Adrenal gland (tissue), 5 donors: ENCODE data around the gene SIMC1.

Experiments used
- POLR2A ChIP-seq, 2 donors: fragments of 450-650 bp; IDR thresholded peaks; one replicate each; pipeline ENCODE4 v1.6.1; 2017; ENCODE audit warnings: antibody characterized with exemption in 2 of 2, mild to moderate bottlenecking in 2 of 2, moderate library complexity in 1 of 2
- TF ChIP-seq, protein P1 (sequence below), 6 experiments: fragments of 450-650 bp in 4 of 6; fragments of 200-600 bp in 2 of 6; sonication (generic) in 1 of 6; IDR thresholded peaks; 1 replicate in 5 of 6; 2 replicates in 1 of 6; pipeline versions ENCODE4 v1.5.1 to v1.8.0; 2016 to 2021; ENCODE audit warnings: antibody characterized with exemption in 6 of 6, mild to moderate bottlenecking in 2 of 6, moderate library complexity in 1 of 6
- donor health status: DM: no; HTN: no; CAD: no.

DNA sequence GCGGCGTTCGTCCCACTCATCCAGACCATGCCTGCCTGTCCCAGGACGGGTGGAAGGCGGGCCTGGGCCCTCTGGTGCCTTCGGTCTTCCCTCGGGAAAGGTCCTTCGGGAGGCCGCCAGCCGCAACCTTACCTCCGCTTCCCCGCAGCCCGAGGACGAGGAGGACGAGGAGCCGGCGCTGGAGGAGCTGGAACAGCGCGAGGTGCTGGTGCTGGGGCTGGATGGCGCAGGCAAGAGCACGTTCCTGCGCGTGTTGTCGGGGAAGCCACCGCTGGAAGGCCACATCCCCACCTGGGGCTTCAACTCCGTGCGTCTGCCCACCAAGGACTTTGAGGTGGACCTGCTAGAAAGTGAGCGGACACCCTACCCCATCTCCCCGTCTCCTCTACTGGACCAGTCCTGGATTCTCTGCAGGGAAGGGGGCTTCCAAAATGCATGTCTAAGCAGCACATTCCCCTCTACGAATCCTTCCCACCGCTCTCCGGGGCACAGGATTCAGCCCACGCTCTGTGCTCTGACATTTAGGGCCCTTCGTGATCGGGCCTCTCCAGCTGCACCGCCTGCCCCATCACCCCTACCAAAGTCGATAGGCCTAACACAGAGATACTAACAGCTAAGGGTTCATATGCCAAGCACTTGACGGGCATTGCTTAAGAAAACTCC, 128.1 kb downstream of the SIMC1 start:
- TF ChIP-seq, protein P1, sequence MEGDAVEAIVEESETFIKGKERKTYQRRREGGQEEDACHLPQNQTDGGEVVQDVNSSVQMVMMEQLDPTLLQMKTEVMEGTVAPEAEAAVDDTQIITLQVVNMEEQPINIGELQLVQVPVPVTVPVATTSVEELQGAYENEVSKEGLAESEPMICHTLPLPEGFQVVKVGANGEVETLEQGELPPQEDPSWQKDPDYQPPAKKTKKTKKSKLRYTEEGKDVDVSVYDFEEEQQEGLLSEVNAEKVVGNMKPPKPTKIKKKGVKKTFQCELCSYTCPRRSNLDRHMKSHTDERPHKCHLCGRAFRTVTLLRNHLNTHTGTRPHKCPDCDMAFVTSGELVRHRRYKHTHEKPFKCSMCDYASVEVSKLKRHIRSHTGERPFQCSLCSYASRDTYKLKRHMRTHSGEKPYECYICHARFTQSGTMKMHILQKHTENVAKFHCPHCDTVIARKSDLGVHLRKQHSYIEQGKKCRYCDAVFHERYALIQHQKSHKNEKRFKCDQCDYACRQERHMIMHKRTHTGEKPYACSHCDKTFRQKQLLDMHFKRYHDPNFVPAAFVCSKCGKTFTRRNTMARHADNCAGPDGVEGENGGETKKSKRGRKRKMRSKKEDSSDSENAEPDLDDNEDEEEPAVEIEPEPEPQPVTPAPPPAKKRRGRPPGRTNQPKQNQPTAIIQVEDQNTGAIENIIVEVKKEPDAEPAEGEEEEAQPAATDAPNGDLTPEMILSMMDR (IDR thresholded peaks at IDR 0.05): no peak
- TF ChIP-seq POLR2A (IDR thresholded peaks at IDR 0.05): no peak
